ENCODE data around the gene OXNAD1. TPM values are rescaled to one million over a fixed set of nuclear protein-coding genes. Genes with fewer than 3 reads are reported as not detected.

OXNAD1 gene
- total and polyA plus RNA-seq, 2 experiments from 2014 or later = 14.4 to 21.1 TPM

DNA sequence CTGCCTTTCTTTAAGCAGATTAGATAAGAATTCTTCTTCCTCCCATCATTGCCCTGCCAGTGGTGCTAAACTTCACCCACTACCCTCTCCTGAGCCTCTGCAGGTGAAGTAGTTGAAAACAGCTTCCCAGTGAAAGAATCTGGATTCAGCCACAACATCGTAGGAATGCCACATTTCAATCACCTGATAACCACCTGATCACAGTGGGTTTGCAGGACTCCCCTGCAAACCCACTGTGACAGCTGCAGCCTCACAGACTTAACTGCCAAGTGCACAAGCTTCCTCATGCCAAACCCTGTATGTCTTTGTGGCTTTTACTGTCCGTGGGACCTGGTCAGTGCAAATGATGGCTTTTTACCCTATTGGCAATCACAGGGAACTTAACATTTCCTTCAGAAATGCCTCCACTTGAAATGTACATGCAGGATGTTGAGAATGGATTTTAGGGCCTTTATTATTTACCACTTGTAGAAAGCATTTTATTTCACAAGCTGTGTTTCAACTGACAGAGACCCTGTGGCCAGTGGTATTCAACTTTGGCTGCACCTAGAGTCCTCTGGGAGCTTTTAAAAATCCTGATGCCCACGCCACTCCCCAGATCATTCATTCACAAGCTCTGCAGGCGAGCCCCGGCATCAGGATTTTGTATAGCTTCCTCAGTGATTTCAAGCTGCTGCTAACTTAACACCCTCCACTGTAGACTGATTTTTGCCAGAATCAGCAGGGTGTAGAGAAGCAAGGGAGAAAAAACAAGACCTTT is 49.1 kb downstream of the OXNAD1 start:
- no peak overlapping the region for H3K4me3 ChIP-seq
- WGBS (ENCODE audit: low lambda C conversion rate, missing lambda C conversion rate) = 72% methylated on average over 5 of the region's 5 CpGs
- H3K27ac ChIP-seq = no peak overlapping the region
- TF ChIP-seq EZH2phosphoT487 (IDR thresholded peaks at IDR 0.05; ENCODE audit: low read depth, severe bottlenecking, unreplicated experiment) (no peak), EZH2 (IDR thresholded peaks at IDR 0.05; ENCODE audit: borderline replicate concordance) (no peak)
- TF ChIP-seq, protein P1, sequence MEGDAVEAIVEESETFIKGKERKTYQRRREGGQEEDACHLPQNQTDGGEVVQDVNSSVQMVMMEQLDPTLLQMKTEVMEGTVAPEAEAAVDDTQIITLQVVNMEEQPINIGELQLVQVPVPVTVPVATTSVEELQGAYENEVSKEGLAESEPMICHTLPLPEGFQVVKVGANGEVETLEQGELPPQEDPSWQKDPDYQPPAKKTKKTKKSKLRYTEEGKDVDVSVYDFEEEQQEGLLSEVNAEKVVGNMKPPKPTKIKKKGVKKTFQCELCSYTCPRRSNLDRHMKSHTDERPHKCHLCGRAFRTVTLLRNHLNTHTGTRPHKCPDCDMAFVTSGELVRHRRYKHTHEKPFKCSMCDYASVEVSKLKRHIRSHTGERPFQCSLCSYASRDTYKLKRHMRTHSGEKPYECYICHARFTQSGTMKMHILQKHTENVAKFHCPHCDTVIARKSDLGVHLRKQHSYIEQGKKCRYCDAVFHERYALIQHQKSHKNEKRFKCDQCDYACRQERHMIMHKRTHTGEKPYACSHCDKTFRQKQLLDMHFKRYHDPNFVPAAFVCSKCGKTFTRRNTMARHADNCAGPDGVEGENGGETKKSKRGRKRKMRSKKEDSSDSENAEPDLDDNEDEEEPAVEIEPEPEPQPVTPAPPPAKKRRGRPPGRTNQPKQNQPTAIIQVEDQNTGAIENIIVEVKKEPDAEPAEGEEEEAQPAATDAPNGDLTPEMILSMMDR (IDR thresholded peaks at IDR 0.05; ENCODE audit: poor library complexity) = no peak
- no peaks in the 10 kb centered on the region for H3K9me2 ChIP-seq (replicated peaks; ENCODE audit: insufficient read depth)
- no peaks in the 10 kb centered on the region for H3K36me3 ChIP-seq (replicated peaks; ENCODE audit: insufficient read depth, low read depth)
- no peak for DNase-seq (ENCODE audit: low spot score)
- H3K79me2 ChIP-seq = no peaks in the 10 kb centered on the region
- no peaks in the 10 kb centered on the region for H3K4me1 ChIP-seq (ENCODE audit: insufficient read depth)
- H2AFZ ChIP-seq = no peak overlapping the region
- H4K20me1 ChIP-seq (ENCODE audit: insufficient read depth, poor library complexity, severe bottlenecking) = no peaks in the 10 kb centered on the region
- H3K9me3 ChIP-seq (ENCODE audit: low read depth) = no peaks in the 10 kb centered on the region
- no peaks in the 10 kb centered on the region for H3K27me3 ChIP-seq
- H3K4me2 ChIP-seq = no peak overlapping the region

GRCh38 chr3:16315623-16316022 is 50.6 kb downstream of the OXNAD1 start:
- no peak for TF ChIP-seq EZH2 (IDR thresholded peaks at IDR 0.05; ENCODE audit: borderline replicate concordance)
- no peak for TF ChIP-seq EZH2phosphoT487 (IDR thresholded peaks at IDR 0.05; ENCODE audit: low read depth, severe bottlenecking, unreplicated experiment)
- Histone ChIP-seq H3K79me2 (no peaks in the 10 kb centered on the region), H3K27ac (no peak overlapping the region), H3K4me2 (no peak overlapping the region), H3K9me2 (replicated peaks; ENCODE audit: insufficient read depth) (no peaks in the 10 kb centered on the region), H3K4me1 (ENCODE audit: insufficient read depth) (no peaks in the 10 kb centered on the region), H4K20me1 (ENCODE audit: insufficient read depth, poor library complexity, severe bottlenecking) (no peaks in the 10 kb centered on the region), H2AFZ (no peak overlapping the region), H3K4me3 (no peak overlapping the region), H3K9me3 (ENCODE audit: low read depth) (no peaks in the 10 kb centered on the region), H3K36me3 (replicated peaks; ENCODE audit: insufficient read depth, low read depth) (no peaks in the 10 kb centered on the region), H3K27me3 (no peaks in the 10 kb centered on the region)
- no peak for DNase-seq (ENCODE audit: low spot score)
- WGBS (ENCODE audit: low lambda C conversion rate, missing lambda C conversion rate) = 83% methylated on average over 7 of the region's 7 CpGs

GRCh38 chr3:16316396-16316795 is 51.4 kb downstream of the OXNAD1 start:
- Histone ChIP-seq H3K9me3 (ENCODE audit: low read depth) (no peaks in the 10 kb centered on the region), H3K4me1 (ENCODE audit: insufficient read depth) (no peaks in the 10 kb centered on the region), H3K27ac (no peak overlapping the region), H3K27me3 (no peaks in the 10 kb centered on the region), H2AFZ (no peak overlapping the region), H3K4me2 (no peak overlapping the region), H3K9me2 (replicated peaks; ENCODE audit: insufficient read depth) (no peaks in the 10 kb centered on the region), H3K79me2 (no peaks in the 10 kb centered on the region), H4K20me1 (ENCODE audit: insufficient read depth, poor library complexity, severe bottlenecking) (no peaks in the 10 kb centered on the region), H3K4me3 (no peak overlapping the region), H3K36me3 (replicated peaks; ENCODE audit: insufficient read depth, low read depth) (no peaks in the 10 kb centered on the region)
- DNase-seq (ENCODE audit: low spot score) = no peak
- WGBS (ENCODE audit: low lambda C conversion rate, missing lambda C conversion rate) = 93% methylated on average over 3 of the region's 3 CpGs
- no peak for TF ChIP-seq EZH2 (IDR thresholded peaks at IDR 0.05; ENCODE audit: borderline replicate concordance)
- TF ChIP-seq, protein P1 (IDR thresholded peaks at IDR 0.05; ENCODE audit: poor library complexity) = no peak
- TF ChIP-seq EZH2phosphoT487 (IDR thresholded peaks at IDR 0.05; ENCODE audit: low read depth, severe bottlenecking, unreplicated experiment) = no peak

DNA sequence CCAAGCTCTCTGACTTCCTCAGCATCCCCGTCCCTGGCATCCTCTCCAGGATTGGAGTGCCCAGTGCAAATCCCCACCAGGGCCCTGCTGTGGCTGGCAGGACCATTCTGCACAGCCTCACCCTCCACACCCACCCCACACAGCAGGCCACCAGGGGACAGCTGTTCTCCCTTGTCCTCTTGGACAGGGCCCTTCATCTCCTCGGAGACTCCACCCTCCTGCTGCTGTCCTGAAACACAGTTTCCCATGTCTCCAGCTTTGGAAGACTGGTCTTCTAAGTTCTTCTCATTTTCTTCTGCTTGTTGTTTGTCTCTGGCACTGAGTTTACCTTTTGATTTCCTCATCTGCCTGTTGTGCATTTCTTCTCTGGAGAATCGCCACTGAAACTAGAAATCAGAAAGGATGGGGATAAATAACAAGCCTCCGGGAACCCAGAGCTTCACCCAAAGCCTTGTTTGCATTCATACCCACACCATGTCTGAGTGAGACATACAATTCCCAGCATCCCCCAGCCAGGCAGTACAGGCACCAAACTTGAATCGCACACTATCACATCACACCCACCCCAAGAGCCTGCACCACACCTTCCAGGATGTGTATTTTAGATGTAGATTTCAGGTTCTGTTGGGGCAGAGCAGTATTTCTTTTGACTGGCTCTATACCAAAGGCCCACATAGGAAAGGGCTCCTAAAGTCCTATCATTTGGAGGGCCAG is 52.0 kb downstream of the OXNAD1 start:
- H3K79me2 ChIP-seq = no peaks in the 10 kb centered on the region
- H3K9me3 ChIP-seq (ENCODE audit: low read depth) = no peaks in the 10 kb centered on the region
- no peak overlapping the region for H3K4me3 ChIP-seq
- no peak overlapping the region for H3K4me2 ChIP-seq
- TF ChIP-seq EZH2phosphoT487 (IDR thresholded peaks at IDR 0.05; ENCODE audit: low read depth, severe bottlenecking, unreplicated experiment) (no peak), EZH2 (IDR thresholded peaks at IDR 0.05; ENCODE audit: borderline replicate concordance) (no peak)
- TF ChIP-seq, protein P1 (IDR thresholded peaks at IDR 0.05; ENCODE audit: poor library complexity) = no peak
- H2AFZ ChIP-seq = no peak overlapping the region
- H3K9me2 ChIP-seq (replicated peaks; ENCODE audit: insufficient read depth) = no peaks in the 10 kb centered on the region
- H3K27me3 ChIP-seq = no peaks in the 10 kb centered on the region
- H3K27ac ChIP-seq = no peak overlapping the region
- H3K4me1 ChIP-seq (ENCODE audit: insufficient read depth) = no peaks in the 10 kb centered on the region
- 92% methylated on average over 5 of the region's 5 CpGs for WGBS (ENCODE audit: low lambda C conversion rate, missing lambda C conversion rate)
- no peaks in the 10 kb centered on the region for H4K20me1 ChIP-seq (ENCODE audit: insufficient read depth, poor library complexity, severe bottlenecking)
- DNase-seq (ENCODE audit: low spot score) = no peak
- H3K36me3 ChIP-seq (replicated peaks; ENCODE audit: insufficient read depth, low read depth) = no peaks in the 10 kb centered on the region
